K562 (cell line): ENCODE results near the gene APC2. TPM values are rescaled to one million over a fixed set of nuclear protein-coding genes. Genes with fewer than 3 reads are reported as not detected.

Source experiments
- ATAC-seq: fragments of 200-7000 bp; cut with Tn5 transposase; 3 replicates; pipeline ENCODE4 v1.9.1; 2020; ENCODE audit warnings: moderate library complexity
- BruUV-seq: library from RNA; stranded (reverse); fragments of 400-500 nt; replicated peaks from 2 replicates; lab custom pipeline; 2021; lab: Mats Ljungman, UMichigan
- CTCF ChIA-PET: fragments of 300-600 bp; formaldehyde crosslinking; extraction: SDS; loops from one replicate; lab custom pipeline; 2021; ENCODE audit warnings: low intra/inter-chr PET ratio; lab: Yijun Ruan, JAX
- POLR2A ChIA-PET: fragments of 300-600, 350-650 bp; sonication (Branson Sonifier 250); formaldehyde crosslinking; extraction: SDS; loops from one replicate; lab custom pipeline; 2021; ENCODE audit warnings: antibody characterized with exemption, inconsistent platforms; lab: Yijun Ruan, JAX
- DNase-seq, 4 experiments: peaks; one replicate each; pipeline versions ENCODE4 v3.0.0 to v3.0.0-alpha.2; 2011 to 2018; ENCODE audit warnings: low spot score in 3 of 4, mixed read lengths in 3 of 4; ENCODE audit errors: extremely low read depth in 1 of 4
- FAIRE-seq: peaks from 2 replicates; lab custom pipeline; 2011; peaks lifted over from hg19 to GRCh38; lab: Jason Lieb, UNC
- H2AFZ ChIP-seq: 2 replicates; pipeline ENCODE4 v1.6.0; 2011; ENCODE audit warnings: low read depth, low read length, control low read depth, inconsistent platforms
- H3K27ac ChIP-seq: fragments of 200-600 bp; 3 replicates; pipeline ENCODE4 v1.8.0; 2011; ENCODE audit warnings: low read depth, mild to moderate bottlenecking, control low read depth, inconsistent platforms, low read length, moderate library complexity, mixed read lengths; ENCODE audit errors: extremely low read depth
- H3K27me3 ChIP-seq, 2 experiments: fragments of 300-600 bp in 1 of 2; 2 replicates in 1 of 2; 3 replicates in 1 of 2; pipeline versions ENCODE4 v1.6.0 to v1.8.0; 2011; ENCODE audit warnings: inconsistent platforms in 2 of 2, low read length in 2 of 2, mild to moderate bottlenecking in 1 of 2, mixed read lengths in 1 of 2, moderate library complexity in 1 of 2; ENCODE audit not compliant: control insufficient read depth in 2 of 2, insufficient read depth in 2 of 2
- H3K36me3 ChIP-seq: fragments of 300-600 bp; 3 replicates; pipeline ENCODE4 v1.8.0; 2011; ENCODE audit warnings: mild to moderate bottlenecking, low read length, inconsistent platforms; ENCODE audit not compliant: control insufficient read depth, insufficient read depth
- H3K4me1 ChIP-seq, 2 experiments: fragments of 200-600 bp in 1 of 2; replicated peaks in 1 of 2; 2 replicates in 1 of 2; 3 replicates in 1 of 2; pipeline versions ENCODE4 v1.5.1 to v1.8.0; 2011; ENCODE audit warnings: inconsistent platforms in 2 of 2, low read length in 2 of 2, mild to moderate bottlenecking in 1 of 2, mixed read lengths in 1 of 2, moderate library complexity in 1 of 2; ENCODE audit not compliant: control insufficient read depth in 2 of 2, insufficient read depth in 2 of 2
- H3K4me2 ChIP-seq: 2 replicates; pipeline ENCODE4 v1.6.1; 2011; ENCODE audit warnings: low read length, control low read depth, inconsistent platforms, mixed read lengths; ENCODE audit not compliant: insufficient read depth
- H3K4me3 ChIP-seq: fragments of 200-600 bp; sonication (generic), shearing (Covaris generic); 2 replicates; pipeline ENCODE4 v1.5.1; 2016; ENCODE audit warnings: control low read depth, inconsistent platforms
- H3K79me2 ChIP-seq: fragments of 200-600 bp; 3 replicates; pipeline ENCODE4 v1.8.0; 2011; ENCODE audit warnings: low read length, inconsistent platforms; ENCODE audit not compliant: control insufficient read depth, insufficient read depth
- H3K9ac ChIP-seq, 2 experiments: 2 replicates each; pipeline versions ENCODE4 v1.6.0 to v1.6.1; 2011; ENCODE audit warnings: low read depth in 2 of 2, low read length in 2 of 2, control low read depth in 1 of 2, inconsistent platforms in 1 of 2, mild to moderate bottlenecking in 1 of 2, mixed read lengths in 1 of 2; ENCODE audit not compliant: insufficient read depth in 1 of 2
- H3K9me1 ChIP-seq: one replicate; pipeline ENCODE4 v1.6.0; 2011; ENCODE audit warnings: inconsistent platforms, mild to moderate bottlenecking, low read length, moderate library complexity; ENCODE audit not compliant: control insufficient read depth, insufficient read depth
- H3K9me3 ChIP-seq: replicated peaks from 2 replicates; pipeline ENCODE4 v1.5.1; 2011; ENCODE audit warnings: low read depth, low read length, inconsistent platforms; ENCODE audit not compliant: control insufficient read depth, insufficient read depth
- H4K20me1 ChIP-seq: replicated peaks from 2 replicates; pipeline ENCODE4 v1.6.1; 2011; ENCODE audit warnings: low read length, inconsistent platforms, mixed read lengths; ENCODE audit not compliant: control insufficient read depth, insufficient read depth
- ARHGAP35 ChIP-seq: fragments of 450-650 bp; IDR thresholded peaks from 2 replicates; pipeline ENCODE4 v1.6.1; 2018; ENCODE audit not compliant: partially characterized antibody
- ARID4B ChIP-seq: sonication (generic); formaldehyde crosslinking; IDR thresholded peaks from 2 replicates; pipeline ENCODE4 v1.8.0; 2022; ENCODE audit warnings: mild to moderate bottlenecking, missing genetic modification reagents
- ARNT ChIP-seq, 2 experiments: fragments of 450-650 bp; IDR thresholded peaks; 2 replicates each; pipeline ENCODE4 v1.6.1; 2016; ENCODE audit warnings: mild to moderate bottlenecking in 1 of 2
- CREB1 ChIP-seq, 2 experiments: sonication (generic) in 1 of 2; formaldehyde crosslinking in 1 of 2; IDR thresholded peaks; 2 replicates each; pipeline versions ENCODE4 v1.6.1 to v1.8.0; 2012 to 2022; ENCODE audit warnings: inconsistent platforms in 1 of 2, mild to moderate bottlenecking in 1 of 2, missing genetic modification reagents in 1 of 2, moderate library complexity in 1 of 2
- ETV1 ChIP-seq: fragments of 450-650 bp; conservative IDR thresholded peaks from 2 replicates; pipeline ENCODE4 v1.6.1; 2016; ENCODE audit warnings: missing genetic modification characterization, control low read depth, low read depth, missing compliant biosample characterization
- HNRNPL ChIP-seq: fragments of 200-400 bp; formaldehyde crosslinking; IDR thresholded peaks from 2 replicates; pipeline ENCODE4 v1.6.1; 2017; ENCODE audit warnings: low read depth, mild to moderate bottlenecking, low read length
- KLF1 ChIP-seq: fragments of 450-650 bp; IDR thresholded peaks from 2 replicates; pipeline ENCODE4 v1.6.1; 2016; ENCODE audit warnings: missing genetic modification characterization, missing compliant biosample characterization
- NCOA2 ChIP-seq, 2 experiments: fragments of 450-650 bp; IDR thresholded peaks; 2 replicates each; pipeline ENCODE4 v1.6.1; 2018; ENCODE audit warnings: mild to moderate bottlenecking in 2 of 2, moderate library complexity in 1 of 2; ENCODE audit not compliant: partially characterized antibody in 2 of 2
- NCOA4 ChIP-seq: fragments of 450-650 bp; IDR thresholded peaks from 2 replicates; pipeline ENCODE4 v1.6.1; 2018; ENCODE audit warnings: mild to moderate bottlenecking; ENCODE audit not compliant: partially characterized antibody
- PCBP1 ChIP-seq: fragments of 200-400 bp; formaldehyde crosslinking; IDR thresholded peaks from 2 replicates; pipeline ENCODE4 v1.6.1; 2018; ENCODE audit warnings: mild to moderate bottlenecking, low read depth, low read length; ENCODE audit not compliant: poor library complexity, severe bottlenecking
- POLR2G ChIP-seq: fragments of 200-400 bp; formaldehyde crosslinking; IDR thresholded peaks from 2 replicates; pipeline ENCODE4 v1.6.1; 2017; ENCODE audit warnings: low read depth, mild to moderate bottlenecking, antibody characterized with exemption, low read length, moderate library complexity
- RBFOX2 ChIP-seq: fragments of 200-400 bp; formaldehyde crosslinking; IDR thresholded peaks from 2 replicates; pipeline ENCODE4 v1.6.1; 2017; ENCODE audit warnings: low read depth, mild to moderate bottlenecking, low read length, moderate library complexity
- TFE3 ChIP-seq: fragments of 450-650 bp; formaldehyde crosslinking; IDR thresholded peaks from 2 replicates; pipeline ENCODE4 v1.4.0; 2020; ENCODE audit warnings: mild to moderate bottlenecking, mixed read lengths
- ZBTB7A ChIP-seq: IDR thresholded peaks from 2 replicates; pipeline ENCODE4 v1.6.1; 2011; ENCODE audit warnings: low read depth, mild to moderate bottlenecking, low read length, moderate library complexity, borderline replicate concordance; ENCODE audit not compliant: control insufficient read depth
- WGBS: fragments of 100-300 bp; shearing (Covaris generic); methylation state at CpG from one replicate; pipeline ENCODE4 v1.1.6; 2016; ENCODE audit warnings: low coverage, mixed read lengths; ENCODE audit not compliant: insufficient coverage; ENCODE audit errors: missing lambda C conversion rate; 5-methylcytosine and 5-hydroxymethylcytosine counted together
- in situ Hi-C: fragments of 300-500 bp; cut with MboI; formaldehyde crosslinking; loops from 4 replicates; pipeline ENCODE4 v1.15.0; 2018; ENCODE audit warnings: inconsistent platforms, mixed read lengths
- intact Hi-C: fragments of 100-400 bp; cut with micrococcal nuclease; formaldehyde crosslinking; loops from 2 replicates; pipeline ENCODE4 v1.14.2; 2022
- polyA plus RNA-seq, 8 experiments: library from polyadenylated mRNA; depleted of rRNA in 4 of 8; stranded (reverse) in 5 of 8; unstranded in 3 of 8; fragments of >200 nt; fragmentation: Nextera tagmentation in 2 of 8; fragmentation: Illumina TruSeq in 1 of 8; extraction: Ambion mirVana in 2 of 8; extraction: Trizol in 1 of 8; gene quantifications; 2 replicates each; pipeline versions ENCODE4 v1.2.1 to v1.2.3, GENCODE V29; 2011 to 2014; ENCODE audit warnings: inconsistent platforms in 1 of 8, missing spikeins in 1 of 8
- total RNA-seq, 7 experiments: library from RNA; depleted of rRNA in 6 of 7; stranded (reverse); fragments of >200 nt in 6 of 7; fragmentation: Illumina TruSeq in 2 of 7; extraction: Trizol in 2 of 7; gene quantifications; 2 replicates each; pipeline versions ENCODE4 v1.2.1 to v1.2.3, GENCODE V29; 2011 to 2021; ENCODE audit warnings: low replicate concordance in 1 of 7
- TF ChIP-seq, protein P1 (sequence below): fragments of 450-650 bp; IDR thresholded peaks from 2 replicates; pipeline ENCODE4 v1.6.1; 2016; ENCODE audit warnings: missing biosample characterization, missing genetic modification characterization

APC2 gene
- total and polyA plus RNA-seq, 9 of the 15 experiments (the other 6 are each of a cell fraction or from before 2014, with no cell fraction given), result 0.01 to 0.40 (median 0.05) TPM; not detected in 3

DNA sequence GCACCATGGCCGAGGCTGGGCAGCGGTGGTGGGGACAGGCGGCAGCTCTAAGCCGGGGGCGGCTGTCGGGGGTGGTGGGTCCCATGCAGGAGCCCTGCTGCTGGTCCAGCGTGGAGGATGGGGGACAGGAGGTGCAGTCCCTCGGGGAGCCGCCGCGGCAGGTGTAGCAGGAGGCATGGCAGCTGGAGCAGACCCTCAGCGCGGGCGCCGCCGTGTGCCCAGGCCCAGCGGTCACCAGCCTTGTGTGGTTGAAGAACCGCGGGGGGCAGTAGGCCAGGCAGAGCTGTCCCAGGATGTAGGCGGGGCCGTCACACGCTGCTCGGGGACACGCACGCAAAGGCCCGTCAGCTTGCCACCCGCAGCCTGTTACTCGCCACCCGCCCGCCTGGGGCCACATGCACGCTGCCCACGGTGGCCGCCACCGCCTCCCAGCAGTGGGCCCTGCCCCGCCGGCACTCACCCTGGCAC is 32.0 kb downstream of the APC2 start:
- Histone ChIP-seq H3K4me3 (no peak overlapping the region), H2AFZ (no peak overlapping the region), H3K9ac (peak overlapping the region in 1 of 2 experiments; percentile 77; a peak in 1 of 4 replicates), H3K27ac (no peak overlapping the region), H3K27me3 (no peaks in the 10 kb centered on the region), H4K20me1 (no peaks in the 10 kb centered on the region), H3K4me1 (peaks cover 5 to 57% of the 10 kb centered on the region in 2 experiments; a peak in 4 of 5 replicates), H3K4me2 (no peak overlapping the region), H3K36me3 (peaks cover 6% of the 10 kb centered on the region; the same call in 2 of the 3 replicates), H3K79me2 (peaks cover 21% of the 10 kb centered on the region), H3K9me3 (no peaks in the 10 kb centered on the region; the same call in 1 of the 2 replicates), H3K9me1 (no peaks in the 10 kb centered on the region)
- BruUV-seq, result no TSS peak
- FAIRE-seq (no peak), DNase-seq (no peak), ATAC-seq (no peak)
- 86% methylated on average over 19 of the region's 36 CpGs for WGBS
- CTCF ChIA-PET, result no interaction called here
- intact Hi-C loops, result no loop called here
- in situ Hi-C loops, result no loop called here
- POLR2A ChIA-PET, result interaction anchor here (1.0 kb wide), 1 partner anchor 9 kb away, joined by 4 read pairs; the partner anchor contains the start of gene REEP6
- TF ChIP-seq ZBTB7A (no peak), ARHGAP35 (no peak), CREB1 (IDR thresholded peaks at IDR 0.05) (no peak), CREB1 (CRISPR knock-in tag; IDR thresholded peaks at IDR 0.05) (no peak), RBFOX2 (peak; percentile 10; the same call in 1 of the 2 replicates), NCOA2 (IDR thresholded peaks at IDR 0.05; ENCODE audit: partially characterized antibody in 2 of 2) (no peak), NCOA4 (no peak), ARNT (IDR thresholded peaks at IDR 0.05) (no peak), ETV1 (no peak), POLR2G (peak; percentile 39; the same call in 1 of the 2 replicates), HNRNPL (peak; percentile 93), KLF1 (tag) (no peak), ARID4B (no peak), PCBP1 (peak; percentile 67), TFE3 (CRISPR knock-in tag) (no peak)
- TF ChIP-seq, protein P1, sequence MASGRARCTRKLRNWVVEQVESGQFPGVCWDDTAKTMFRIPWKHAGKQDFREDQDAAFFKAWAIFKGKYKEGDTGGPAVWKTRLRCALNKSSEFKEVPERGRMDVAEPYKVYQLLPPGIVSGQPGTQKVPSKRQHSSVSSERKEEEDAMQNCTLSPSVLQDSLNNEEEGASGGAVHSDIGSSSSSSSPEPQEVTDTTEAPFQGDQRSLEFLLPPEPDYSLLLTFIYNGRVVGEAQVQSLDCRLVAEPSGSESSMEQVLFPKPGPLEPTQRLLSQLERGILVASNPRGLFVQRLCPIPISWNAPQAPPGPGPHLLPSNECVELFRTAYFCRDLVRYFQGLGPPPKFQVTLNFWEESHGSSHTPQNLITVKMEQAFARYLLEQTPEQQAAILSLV (tag), result no peak
